GM23338 (cell line): Measurements from ENCODE around the gene STXBP3.

Experiments
- CREB1 ChIP-seq: fragments of 250-450 bp; sonication (Bioruptor Pico); IDR thresholded peaks from 2 replicates; pipeline ENCODE4 v1.5.0; 2020; ENCODE audit warnings: low read depth, mild to moderate bottlenecking, moderate library complexity
- EZH2 ChIP-seq: fragments of 200-600 bp; sonication (generic); IDR thresholded peaks from one replicate; pipeline ENCODE4 v1.8.0; 2017; ENCODE audit warnings: antibody characterized with exemption, mild to moderate bottlenecking, low read depth; ENCODE audit not compliant: unreplicated experiment
- EZH2phosphoT487 ChIP-seq: fragments of 200-600 bp; sonication (generic); IDR thresholded peaks from one replicate; pipeline ENCODE4 v1.8.1; 2018; ENCODE audit warnings: antibody characterized with exemption; ENCODE audit not compliant: unreplicated experiment
- JUNB ChIP-seq: IDR thresholded peaks from one replicate; pipeline ENCODE4 v1.6.1; 2016; ENCODE audit warnings: antibody characterized with exemption; ENCODE audit not compliant: unreplicated experiment
- NANOG ChIP-seq: IDR thresholded peaks from 2 replicates; pipeline ENCODE4 v1.6.1; 2016; ENCODE audit warnings: antibody characterized with exemption, borderline replicate concordance
- POLR2AphosphoS5 ChIP-seq: IDR thresholded peaks from 2 replicates; pipeline ENCODE4 v1.6.1; 2016; ENCODE audit warnings: antibody characterized with exemption, low read depth
- ZNF114 ChIP-seq: fragments of 250-450 bp; sonication (Bioruptor Pico); IDR thresholded peaks from 2 replicates; pipeline ENCODE4 v1.5.0; 2020; ENCODE audit warnings: mild to moderate bottlenecking, moderate library complexity
- ZNF331 ChIP-seq: fragments of 250-450 bp; sonication (Bioruptor Pico); IDR thresholded peaks from 2 replicates; pipeline ENCODE4 v1.5.0; 2020; ENCODE audit warnings: low read depth, mild to moderate bottlenecking, moderate library complexity
- TF ChIP-seq, protein P1 (sequence below), 2 experiments: fragments of 200-600 bp in 1 of 2; sonication (generic) in 1 of 2; conservative IDR thresholded peaks; 2 replicates each; pipeline versions ENCODE4 v1.5.1 to v1.6.1; 2016 to 2017; ENCODE audit warnings: antibody characterized with exemption in 2 of 2, low read depth in 2 of 2, mild to moderate bottlenecking in 2 of 2, moderate library complexity in 1 of 2
- TF ChIP-seq, protein P2 (sequence below): IDR thresholded peaks from one replicate; pipeline ENCODE4 v1.6.1; 2018; ENCODE audit warnings: antibody characterized with exemption; ENCODE audit not compliant: unreplicated experiment
- TF ChIP-seq, protein P3 (sequence below): fragments of 250-450 bp; sonication (Bioruptor Pico); IDR thresholded peaks from 2 replicates; pipeline ENCODE4 v1.5.0; 2020; ENCODE audit warnings: mild to moderate bottlenecking, moderate library complexity

DNA sequence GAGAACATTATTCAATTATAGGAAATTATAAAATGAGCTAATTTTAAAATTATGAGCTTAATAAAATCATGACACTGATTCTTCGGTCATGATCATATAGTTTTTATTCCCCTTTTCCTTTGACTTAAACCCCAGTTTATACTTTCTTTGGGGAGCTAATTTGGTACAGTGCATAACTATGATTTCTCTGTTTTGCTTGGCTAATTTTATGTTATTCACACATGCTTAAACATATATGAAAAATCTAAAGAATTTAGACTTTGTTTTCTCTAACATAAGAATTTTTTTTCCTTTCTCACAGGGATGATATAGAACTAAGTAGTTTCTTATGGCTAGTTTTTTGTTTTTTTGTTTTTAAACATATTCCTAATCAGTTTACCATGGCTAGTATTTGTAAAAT, 52.5 kb downstream of the STXBP3 start:
- TF ChIP-seq POLR2AphosphoS5, result no peak
- TF ChIP-seq, protein P1, sequence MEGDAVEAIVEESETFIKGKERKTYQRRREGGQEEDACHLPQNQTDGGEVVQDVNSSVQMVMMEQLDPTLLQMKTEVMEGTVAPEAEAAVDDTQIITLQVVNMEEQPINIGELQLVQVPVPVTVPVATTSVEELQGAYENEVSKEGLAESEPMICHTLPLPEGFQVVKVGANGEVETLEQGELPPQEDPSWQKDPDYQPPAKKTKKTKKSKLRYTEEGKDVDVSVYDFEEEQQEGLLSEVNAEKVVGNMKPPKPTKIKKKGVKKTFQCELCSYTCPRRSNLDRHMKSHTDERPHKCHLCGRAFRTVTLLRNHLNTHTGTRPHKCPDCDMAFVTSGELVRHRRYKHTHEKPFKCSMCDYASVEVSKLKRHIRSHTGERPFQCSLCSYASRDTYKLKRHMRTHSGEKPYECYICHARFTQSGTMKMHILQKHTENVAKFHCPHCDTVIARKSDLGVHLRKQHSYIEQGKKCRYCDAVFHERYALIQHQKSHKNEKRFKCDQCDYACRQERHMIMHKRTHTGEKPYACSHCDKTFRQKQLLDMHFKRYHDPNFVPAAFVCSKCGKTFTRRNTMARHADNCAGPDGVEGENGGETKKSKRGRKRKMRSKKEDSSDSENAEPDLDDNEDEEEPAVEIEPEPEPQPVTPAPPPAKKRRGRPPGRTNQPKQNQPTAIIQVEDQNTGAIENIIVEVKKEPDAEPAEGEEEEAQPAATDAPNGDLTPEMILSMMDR (conservative IDR thresholded peaks at IDR 0.05; ENCODE audit: low read depth in 2 of 2), result no peak
- TF ChIP-seq EZH2, result no peak
- TF ChIP-seq, protein P2, sequence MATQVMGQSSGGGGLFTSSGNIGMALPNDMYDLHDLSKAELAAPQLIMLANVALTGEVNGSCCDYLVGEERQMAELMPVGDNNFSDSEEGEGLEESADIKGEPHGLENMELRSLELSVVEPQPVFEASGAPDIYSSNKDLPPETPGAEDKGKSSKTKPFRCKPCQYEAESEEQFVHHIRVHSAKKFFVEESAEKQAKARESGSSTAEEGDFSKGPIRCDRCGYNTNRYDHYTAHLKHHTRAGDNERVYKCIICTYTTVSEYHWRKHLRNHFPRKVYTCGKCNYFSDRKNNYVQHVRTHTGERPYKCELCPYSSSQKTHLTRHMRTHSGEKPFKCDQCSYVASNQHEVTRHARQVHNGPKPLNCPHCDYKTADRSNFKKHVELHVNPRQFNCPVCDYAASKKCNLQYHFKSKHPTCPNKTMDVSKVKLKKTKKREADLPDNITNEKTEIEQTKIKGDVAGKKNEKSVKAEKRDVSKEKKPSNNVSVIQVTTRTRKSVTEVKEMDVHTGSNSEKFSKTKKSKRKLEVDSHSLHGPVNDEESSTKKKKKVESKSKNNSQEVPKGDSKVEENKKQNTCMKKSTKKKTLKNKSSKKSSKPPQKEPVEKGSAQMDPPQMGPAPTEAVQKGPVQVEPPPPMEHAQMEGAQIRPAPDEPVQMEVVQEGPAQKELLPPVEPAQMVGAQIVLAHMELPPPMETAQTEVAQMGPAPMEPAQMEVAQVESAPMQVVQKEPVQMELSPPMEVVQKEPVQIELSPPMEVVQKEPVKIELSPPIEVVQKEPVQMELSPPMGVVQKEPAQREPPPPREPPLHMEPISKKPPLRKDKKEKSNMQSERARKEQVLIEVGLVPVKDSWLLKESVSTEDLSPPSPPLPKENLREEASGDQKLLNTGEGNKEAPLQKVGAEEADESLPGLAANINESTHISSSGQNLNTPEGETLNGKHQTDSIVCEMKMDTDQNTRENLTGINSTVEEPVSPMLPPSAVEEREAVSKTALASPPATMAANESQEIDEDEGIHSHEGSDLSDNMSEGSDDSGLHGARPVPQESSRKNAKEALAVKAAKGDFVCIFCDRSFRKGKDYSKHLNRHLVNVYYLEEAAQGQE, result no peak
- TF ChIP-seq EZH2phosphoT487, result no peak
- TF ChIP-seq, protein P3, sequence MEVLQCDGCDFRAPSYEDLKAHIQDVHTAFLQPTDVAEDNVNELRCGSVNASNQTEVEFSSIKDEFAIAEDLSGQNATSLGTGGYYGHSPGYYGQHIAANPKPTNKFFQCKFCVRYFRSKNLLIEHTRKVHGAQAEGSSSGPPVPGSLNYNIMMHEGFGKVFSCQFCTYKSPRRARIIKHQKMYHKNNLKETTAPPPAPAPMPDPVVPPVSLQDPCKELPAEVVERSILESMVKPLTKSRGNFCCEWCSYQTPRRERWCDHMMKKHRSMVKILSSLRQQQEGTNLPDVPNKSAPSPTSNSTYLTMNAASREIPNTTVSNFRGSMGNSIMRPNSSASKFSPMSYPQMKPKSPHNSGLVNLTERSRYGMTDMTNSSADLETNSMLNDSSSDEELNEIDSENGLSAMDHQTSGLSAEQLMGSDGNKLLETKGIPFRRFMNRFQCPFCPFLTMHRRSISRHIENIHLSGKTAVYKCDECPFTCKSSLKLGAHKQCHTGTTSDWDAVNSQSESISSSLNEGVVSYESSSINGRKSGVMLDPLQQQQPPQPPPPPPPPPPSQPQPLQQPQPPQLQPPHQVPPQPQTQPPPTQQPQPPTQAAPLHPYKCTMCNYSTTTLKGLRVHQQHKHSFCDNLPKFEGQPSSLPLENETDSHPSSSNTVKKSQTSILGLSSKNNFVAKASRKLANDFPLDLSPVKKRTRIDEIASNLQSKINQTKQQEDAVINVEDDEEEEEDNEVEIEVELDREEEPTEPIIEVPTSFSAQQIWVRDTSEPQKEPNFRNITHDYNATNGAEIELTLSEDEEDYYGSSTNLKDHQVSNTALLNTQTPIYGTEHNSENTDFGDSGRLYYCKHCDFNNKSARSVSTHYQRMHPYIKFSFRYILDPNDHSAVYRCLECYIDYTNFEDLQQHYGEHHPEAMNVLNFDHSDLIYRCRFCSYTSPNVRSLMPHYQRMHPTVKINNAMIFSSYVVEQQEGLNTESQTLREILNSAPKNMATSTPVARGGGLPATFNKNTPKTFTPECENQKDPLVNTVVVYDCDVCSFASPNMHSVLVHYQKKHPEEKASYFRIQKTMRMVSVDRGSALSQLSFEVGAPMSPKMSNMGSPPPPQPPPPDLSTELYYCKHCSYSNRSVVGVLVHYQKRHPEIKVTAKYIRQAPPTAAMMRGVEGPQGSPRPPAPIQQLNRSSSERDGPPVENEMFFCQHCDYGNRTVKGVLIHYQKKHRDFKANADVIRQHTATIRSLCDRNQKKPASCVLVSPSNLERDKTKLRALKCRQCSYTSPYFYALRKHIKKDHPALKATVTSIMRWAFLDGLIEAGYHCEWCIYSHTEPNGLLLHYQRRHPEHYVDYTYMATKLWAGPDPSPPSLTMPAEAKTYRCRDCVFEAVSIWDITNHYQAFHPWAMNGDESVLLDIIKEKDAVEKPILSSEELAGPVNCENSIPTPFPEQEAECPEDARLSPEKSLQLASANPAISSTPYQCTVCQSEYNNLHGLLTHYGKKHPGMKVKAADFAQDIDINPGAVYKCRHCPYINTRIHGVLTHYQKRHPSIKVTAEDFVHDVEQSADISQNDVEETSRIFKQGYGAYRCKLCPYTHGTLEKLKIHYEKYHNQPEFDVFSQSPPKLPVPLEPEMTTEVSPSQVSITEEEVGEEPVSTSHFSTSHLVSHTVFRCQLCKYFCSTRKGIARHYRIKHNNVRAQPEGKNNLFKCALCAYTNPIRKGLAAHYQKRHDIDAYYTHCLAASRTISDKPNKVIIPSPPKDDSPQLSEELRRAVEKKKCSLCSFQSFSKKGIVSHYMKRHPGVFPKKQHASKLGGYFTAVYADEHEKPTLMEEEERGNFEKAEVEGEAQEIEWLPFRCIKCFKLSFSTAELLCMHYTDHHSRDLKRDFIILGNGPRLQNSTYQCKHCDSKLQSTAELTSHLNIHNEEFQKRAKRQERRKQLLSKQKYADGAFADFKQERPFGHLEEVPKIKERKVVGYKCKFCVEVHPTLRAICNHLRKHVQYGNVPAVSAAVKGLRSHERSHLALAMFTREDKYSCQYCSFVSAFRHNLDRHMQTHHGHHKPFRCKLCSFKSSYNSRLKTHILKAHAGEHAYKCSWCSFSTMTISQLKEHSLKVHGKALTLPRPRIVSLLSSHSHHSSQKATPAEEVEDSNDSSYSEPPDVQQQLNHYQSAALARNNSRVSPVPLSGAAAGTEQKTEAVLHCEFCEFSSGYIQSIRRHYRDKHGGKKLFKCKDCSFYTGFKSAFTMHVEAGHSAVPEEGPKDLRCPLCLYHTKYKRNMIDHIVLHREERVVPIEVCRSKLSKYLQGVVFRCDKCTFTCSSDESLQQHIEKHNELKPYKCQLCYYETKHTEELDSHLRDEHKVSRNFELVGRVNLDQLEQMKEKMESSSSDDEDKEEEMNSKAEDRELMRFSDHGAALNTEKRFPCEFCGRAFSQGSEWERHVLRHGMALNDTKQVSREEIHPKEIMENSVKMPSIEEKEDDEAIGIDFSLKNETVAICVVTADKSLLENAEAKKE (CRISPR knock-in tag), result no peak
- no peak for TF ChIP-seq ZNF331 (CRISPR knock-in tag)
- TF ChIP-seq CREB1 (CRISPR knock-in tag), result no peak
- no peak for TF ChIP-seq NANOG
- TF ChIP-seq ZNF114 (CRISPR knock-in tag), result no peak
- TF ChIP-seq JUNB, result no peak
